ENCODE results near the gene SLC22A4. TPM values are rescaled to one million over a fixed set of nuclear protein-coding genes. Genes with fewer than 3 reads are reported as not detected.

The SLC22A4 gene
- polyA plus RNA-seq, 2 of the 4 experiments (the other 2 are of a cell fraction): 3.2 to 4.6 TPM

- FAIRE-seq (no peak), ATAC-seq (no peak), DNase-seq (ENCODE audit: low read depth in 1 of 2, low spot score in 1 of 2) (no peak)
- H3K4me2 ChIP-seq: no peak overlapping the region
- ChIA-PET CTCF (interaction anchor here (0.7 to 3.1 kb wide), 10 partner anchors 12 to 113 kb away, joined by 3 to 7 read pairs (median 4); no protein-coding TSS in a partner anchor), POLR2A (interaction anchor here (0.9 to 2.9 kb wide), 2 partner anchors 10 to 17 kb away, joined by 3 to 20 read pairs; partner anchors contain the start of gene SLC22A4)
- no peak for TF ChIP-seq HOXB13 (CRISPR knock-in tag; IDR thresholded peaks at IDR 0.05; ENCODE audit: low read depth)
- TF ChIP-seq HOXA7 (CRISPR knock-in tag; IDR thresholded peaks at IDR 0.05): no peak
- TF ChIP-seq RFX5 (IDR thresholded peaks at IDR 0.05): no peak
- no peak for TF ChIP-seq JUNB (IDR thresholded peaks at IDR 0.05)
- TF ChIP-seq, protein P1, sequence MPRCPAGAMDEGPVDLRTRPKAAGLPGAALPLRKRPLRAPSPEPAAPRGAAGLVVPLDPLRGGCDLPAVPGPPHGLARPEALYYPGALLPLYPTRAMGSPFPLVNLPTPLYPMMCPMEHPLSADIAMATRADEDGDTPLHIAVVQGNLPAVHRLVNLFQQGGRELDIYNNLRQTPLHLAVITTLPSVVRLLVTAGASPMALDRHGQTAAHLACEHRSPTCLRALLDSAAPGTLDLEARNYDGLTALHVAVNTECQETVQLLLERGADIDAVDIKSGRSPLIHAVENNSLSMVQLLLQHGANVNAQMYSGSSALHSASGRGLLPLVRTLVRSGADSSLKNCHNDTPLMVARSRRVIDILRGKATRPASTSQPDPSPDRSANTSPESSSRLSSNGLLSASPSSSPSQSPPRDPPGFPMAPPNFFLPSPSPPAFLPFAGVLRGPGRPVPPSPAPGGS (IDR thresholded peaks at IDR 0.05): no peak
- TF ChIP-seq, protein P2, sequence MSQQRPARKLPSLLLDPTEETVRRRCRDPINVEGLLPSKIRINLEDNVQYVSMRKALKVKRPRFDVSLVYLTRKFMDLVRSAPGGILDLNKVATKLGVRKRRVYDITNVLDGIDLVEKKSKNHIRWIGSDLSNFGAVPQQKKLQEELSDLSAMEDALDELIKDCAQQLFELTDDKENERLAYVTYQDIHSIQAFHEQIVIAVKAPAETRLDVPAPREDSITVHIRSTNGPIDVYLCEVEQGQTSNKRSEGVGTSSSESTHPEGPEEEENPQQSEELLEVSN (IDR thresholded peaks at IDR 0.05; ENCODE audit: borderline replicate concordance, low read depth): no peak
- TF ChIP-seq ZNF302 (CRISPR knock-in tag; IDR thresholded peaks at IDR 0.05): no peak
- TF ChIP-seq POLR2AphosphoS2 (conservative IDR thresholded peaks at IDR 0.05; ENCODE audit: low read length): no peak
- no peak for TF ChIP-seq MAZ (IDR thresholded peaks at IDR 0.05; ENCODE audit: borderline replicate concordance, low read depth, low read length)
- H3K4me3 ChIP-seq: no peak overlapping the region
- WGBS (ENCODE audit: missing lambda C conversion rate): 93% methylated on average over 6 of the region's 6 CpGs
- peaks cover 31% of the 10 kb centered on the region; the same call in 2 of the 3 replicates for H3K4me1 ChIP-seq
- no peak overlapping the region for H3K27ac ChIP-seq
- no peaks in the 10 kb centered on the region for H3K9me3 ChIP-seq
Measured at GRCh38 chr5:132303589-132303988, 9.4 kb downstream of the SLC22A4 start.

GRCh38 chr5:132305420-132305819, 11.2 kb downstream of the SLC22A4 start:
- no peaks in the 10 kb centered on the region for H3K9me3 ChIP-seq
- no peak overlapping the region for H3K4me3 ChIP-seq
- no peak for TF ChIP-seq RARB (CRISPR knock-in tag; IDR thresholded peaks at IDR 0.05)
- TF ChIP-seq ATOH8 (CRISPR knock-in tag; IDR thresholded peaks at IDR 0.05; ENCODE audit: low read depth): no peak
- no peak for TF ChIP-seq EP300 (IDR thresholded peaks at IDR 0.05)
- no peak for TF ChIP-seq NFE2L2 (conservative IDR thresholded peaks at IDR 0.05; ENCODE audit: low read length)
- TF ChIP-seq JUN (IDR thresholded peaks at IDR 0.05): no peak
- no peak for TF ChIP-seq CHD2 (IDR thresholded peaks at IDR 0.05; ENCODE audit: low read length, partially characterized antibody)
- no peak for TF ChIP-seq POLR2AphosphoS2 (conservative IDR thresholded peaks at IDR 0.05; ENCODE audit: low read length)
- TF ChIP-seq, protein P3, sequence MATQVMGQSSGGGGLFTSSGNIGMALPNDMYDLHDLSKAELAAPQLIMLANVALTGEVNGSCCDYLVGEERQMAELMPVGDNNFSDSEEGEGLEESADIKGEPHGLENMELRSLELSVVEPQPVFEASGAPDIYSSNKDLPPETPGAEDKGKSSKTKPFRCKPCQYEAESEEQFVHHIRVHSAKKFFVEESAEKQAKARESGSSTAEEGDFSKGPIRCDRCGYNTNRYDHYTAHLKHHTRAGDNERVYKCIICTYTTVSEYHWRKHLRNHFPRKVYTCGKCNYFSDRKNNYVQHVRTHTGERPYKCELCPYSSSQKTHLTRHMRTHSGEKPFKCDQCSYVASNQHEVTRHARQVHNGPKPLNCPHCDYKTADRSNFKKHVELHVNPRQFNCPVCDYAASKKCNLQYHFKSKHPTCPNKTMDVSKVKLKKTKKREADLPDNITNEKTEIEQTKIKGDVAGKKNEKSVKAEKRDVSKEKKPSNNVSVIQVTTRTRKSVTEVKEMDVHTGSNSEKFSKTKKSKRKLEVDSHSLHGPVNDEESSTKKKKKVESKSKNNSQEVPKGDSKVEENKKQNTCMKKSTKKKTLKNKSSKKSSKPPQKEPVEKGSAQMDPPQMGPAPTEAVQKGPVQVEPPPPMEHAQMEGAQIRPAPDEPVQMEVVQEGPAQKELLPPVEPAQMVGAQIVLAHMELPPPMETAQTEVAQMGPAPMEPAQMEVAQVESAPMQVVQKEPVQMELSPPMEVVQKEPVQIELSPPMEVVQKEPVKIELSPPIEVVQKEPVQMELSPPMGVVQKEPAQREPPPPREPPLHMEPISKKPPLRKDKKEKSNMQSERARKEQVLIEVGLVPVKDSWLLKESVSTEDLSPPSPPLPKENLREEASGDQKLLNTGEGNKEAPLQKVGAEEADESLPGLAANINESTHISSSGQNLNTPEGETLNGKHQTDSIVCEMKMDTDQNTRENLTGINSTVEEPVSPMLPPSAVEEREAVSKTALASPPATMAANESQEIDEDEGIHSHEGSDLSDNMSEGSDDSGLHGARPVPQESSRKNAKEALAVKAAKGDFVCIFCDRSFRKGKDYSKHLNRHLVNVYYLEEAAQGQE (IDR thresholded peaks at IDR 0.05): no peak
- TF ChIP-seq CHD4 (IDR thresholded peaks at IDR 0.05; ENCODE audit: borderline replicate concordance): no peak
- TF ChIP-seq ESRRA (IDR thresholded peaks at IDR 0.05; ENCODE audit: borderline replicate concordance, low read length): no peak
- TF ChIP-seq CBX8 (IDR thresholded peaks at IDR 0.05): no peak
- no peak for TF ChIP-seq RFX5 (IDR thresholded peaks at IDR 0.05)
- no peak for TF ChIP-seq HOXB13 (CRISPR knock-in tag; IDR thresholded peaks at IDR 0.05; ENCODE audit: low read depth)
- no peak for TF ChIP-seq HDAC2 (IDR thresholded peaks at IDR 0.05)
- no peak for TF ChIP-seq TP53 (CRISPR knock-in tag; IDR thresholded peaks at IDR 0.05)
- no peak for TF ChIP-seq HEYL (CRISPR knock-in tag; IDR thresholded peaks at IDR 0.05)
- no peak overlapping the region for H3K4me2 ChIP-seq
- ChIA-PET POLR2A (no interaction called here), CTCF (interaction anchor here (2.4 kb wide), 1 partner anchor 67 kb away, joined by 7 read pairs; no protein-coding TSS in a partner anchor)
- no peak for DNase-seq (ENCODE audit: low read depth in 1 of 2, low spot score in 1 of 2)
- peaks cover 24% of the 10 kb centered on the region; the same call in 2 of the 3 replicates for H3K4me1 ChIP-seq
- no peak overlapping the region for H3K27ac ChIP-seq
- whole genome bisulfite sequencing (ENCODE audit: missing lambda C conversion rate): 76% methylated on average over 2 of the region's 2 CpGs
- ATAC-seq: no peak
- no peak for FAIRE-seq

Measured in A549 (cell line).